OCI-LY1 (cell line): ENCODE data around the gene JUNB.

Experiments
- H2AFZ ChIP-seq: fragments of 200-600 bp; sonication (generic), shearing (Covaris generic); 2 replicates; pipeline ENCODE4 v1.6.0; 2014; ENCODE audit warnings: antibody characterized with exemption, mild to moderate bottlenecking, low read length
- H3F3A ChIP-seq: fragments of 200-600 bp; sonication (generic), shearing (Covaris generic); 2 replicates; pipeline ENCODE4 v1.6.0; 2014; ENCODE audit warnings: mild to moderate bottlenecking, antibody characterized with exemption, low read length, moderate library complexity; ENCODE audit not compliant: insufficient read depth
- H3K27ac ChIP-seq: fragments of 200-600 bp; sonication (generic); 2 replicates; pipeline ENCODE4 v1.5.1; 2014; ENCODE audit warnings: low read length, mixed run types, mild to moderate bottlenecking, low read depth; ENCODE audit not compliant: poor library complexity, severe bottlenecking
- H3K27me3 ChIP-seq: fragments of 200-600 bp; sonication (generic); 2 replicates; pipeline ENCODE4 v1.6.0; 2014; ENCODE audit warnings: antibody characterized with exemption, mild to moderate bottlenecking, low read length, moderate library complexity; ENCODE audit not compliant: insufficient read depth
- H3K36me3 ChIP-seq: fragments of 200-600 bp; sonication (generic); 2 replicates; pipeline ENCODE4 v1.6.1; 2014; ENCODE audit warnings: mild to moderate bottlenecking, antibody characterized with exemption, low read length, moderate library complexity, mixed read lengths; ENCODE audit not compliant: insufficient read depth
- H3K4me1 ChIP-seq: fragments of 200-600 bp; sonication (generic); 2 replicates; pipeline ENCODE4 v1.5.1; 2014; ENCODE audit warnings: mild to moderate bottlenecking, low read length, moderate library complexity; ENCODE audit not compliant: insufficient read depth, severe bottlenecking
- H3K4me2 ChIP-seq: fragments of 200-600 bp; sonication (generic), shearing (Covaris generic); 2 replicates; pipeline ENCODE4 v1.6.1; 2014; ENCODE audit warnings: low read length
- H3K4me3 ChIP-seq: fragments of 200-600 bp; sonication (generic); 2 replicates; pipeline ENCODE4 v1.5.1; 2014; ENCODE audit warnings: low read length, low read depth, mild to moderate bottlenecking, mixed read lengths; ENCODE audit not compliant: poor library complexity, severe bottlenecking
- H3K79me2 ChIP-seq: fragments of 200-600 bp; shearing (Covaris generic); 2 replicates; pipeline ENCODE4 v1.6.1; 2016; ENCODE audit warnings: mixed run types, low read length, mixed read lengths; ENCODE audit not compliant: insufficient read depth
- H3K9ac ChIP-seq: fragments of 200-600 bp; sonication (generic), shearing (Covaris generic); 2 replicates; pipeline ENCODE4 v1.6.1; 2014; ENCODE audit warnings: mild to moderate bottlenecking, low read length, mixed read lengths
- H3K9me2 ChIP-seq: fragments of 200-600 bp; sonication (generic), shearing (Covaris generic); 2 replicates; pipeline ENCODE4 v1.6.1; 2014; ENCODE audit warnings: low read depth, mild to moderate bottlenecking, low read length, mixed read lengths
- H3K9me3 ChIP-seq: fragments of 200-600 bp; shearing (Covaris generic); 2 replicates; pipeline ENCODE4 v1.6.1; 2014; ENCODE audit warnings: low read length, mixed read lengths
- H4K20me1 ChIP-seq: fragments of 200-600 bp; sonication (generic), shearing (Covaris generic); 2 replicates; pipeline ENCODE4 v1.6.0; 2016; ENCODE audit warnings: mild to moderate bottlenecking, low read length; ENCODE audit not compliant: insufficient read depth
- EZH2 ChIP-seq: fragments of 200-600 bp; sonication (generic), shearing (Covaris generic); IDR thresholded peaks from 2 replicates; pipeline ENCODE4 v1.8.0; 2017; ENCODE audit warnings: borderline replicate concordance, mixed run types, mild to moderate bottlenecking, antibody characterized with exemption, low read length, moderate library complexity, mixed read lengths
- TF ChIP-seq, protein P1 (sequence below): fragments of 200-600 bp; sonication (generic), shearing (Covaris generic); IDR thresholded peaks from 2 replicates; pipeline ENCODE4 v1.5.1; 2017; ENCODE audit warnings: mild to moderate bottlenecking, antibody characterized with exemption, low read length, moderate library complexity, mixed read lengths

Gene JUNB

DNA sequence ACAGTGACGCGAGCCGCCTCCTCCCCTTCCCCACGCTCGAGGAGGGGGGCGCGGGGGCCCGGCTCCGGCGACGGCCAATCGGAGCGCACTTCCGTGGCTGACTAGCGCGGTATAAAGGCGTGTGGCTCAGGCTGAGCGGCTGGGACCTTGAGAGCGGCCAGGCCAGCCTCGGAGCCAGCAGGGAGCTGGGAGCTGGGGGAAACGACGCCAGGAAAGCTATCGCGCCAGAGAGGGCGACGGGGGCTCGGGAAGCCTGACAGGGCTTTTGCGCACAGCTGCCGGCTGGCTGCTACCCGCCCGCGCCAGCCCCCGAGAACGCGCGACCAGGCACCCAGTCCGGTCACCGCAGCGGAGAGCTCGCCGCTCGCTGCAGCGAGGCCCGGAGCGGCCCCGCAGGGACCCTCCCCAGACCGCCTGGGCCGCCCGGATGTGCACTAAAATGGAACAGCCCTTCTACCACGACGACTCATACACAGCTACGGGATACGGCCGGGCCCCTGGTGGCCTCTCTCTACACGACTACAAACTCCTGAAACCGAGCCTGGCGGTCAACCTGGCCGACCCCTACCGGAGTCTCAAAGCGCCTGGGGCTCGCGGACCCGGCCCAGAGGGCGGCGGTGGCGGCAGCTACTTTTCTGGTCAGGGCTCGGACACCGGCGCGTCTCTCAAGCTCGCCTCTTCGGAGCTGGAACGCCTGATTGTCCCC is at the start of gene JUNB:
Gene JUNB, plus strand, starts transcription at position 142 of the 706 bp plus-strand sequence. Its CDS starts 286 bp downstream, at position 428.
- peak within 1 kb of the TSS; percentile 87 for H3K27ac ChIP-seq
- H3K79me2 ChIP-seq, result no peaks in the 10 kb centered on the region
- H3F3A ChIP-seq, result no peaks in the 10 kb centered on the region

DNA sequence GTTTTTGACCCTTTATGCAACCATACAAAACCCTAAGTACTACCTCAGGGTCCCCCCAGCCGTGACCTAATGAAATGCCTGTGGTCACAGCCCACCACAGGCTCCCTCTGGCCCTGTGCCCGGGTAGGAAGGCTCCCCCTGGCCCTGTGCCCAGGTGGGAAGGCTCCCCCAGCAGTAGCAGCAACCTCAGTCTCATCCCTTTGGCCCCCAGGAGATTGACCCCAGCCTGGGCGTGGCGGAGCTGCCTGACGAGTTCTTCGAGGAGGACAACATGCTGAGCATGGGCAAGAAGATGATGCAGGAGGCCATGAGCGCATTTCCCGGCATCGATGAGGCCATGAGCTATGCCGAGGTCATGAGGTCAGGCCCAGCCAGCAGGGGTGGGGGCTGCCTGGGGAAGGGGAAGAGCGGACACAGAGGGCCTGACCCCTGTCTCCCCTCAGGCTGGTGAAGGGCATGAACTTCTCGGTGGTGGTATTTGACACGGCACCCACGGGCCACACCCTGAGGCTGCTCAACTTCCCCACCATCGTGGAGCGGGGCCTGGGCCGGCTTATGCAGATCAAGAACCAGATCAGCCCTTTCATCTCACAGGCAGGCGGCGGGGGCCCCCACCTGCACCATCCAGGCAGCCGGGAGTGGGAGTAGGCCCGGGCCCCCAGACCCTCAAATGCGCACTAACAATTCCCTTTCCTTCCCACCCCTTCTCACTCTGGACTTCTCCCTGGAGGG is 46.0 kb upstream of the JUNB start:
- no peaks in the 10 kb centered on the region for H3K9me2 ChIP-seq
- H3K79me2 ChIP-seq, result no peaks in the 10 kb centered on the region
- H3K9ac ChIP-seq, result no peak overlapping the region
- no peaks in the 10 kb centered on the region for H4K20me1 ChIP-seq
- H3K27ac ChIP-seq, result no peak overlapping the region
- H3K4me1 ChIP-seq, result no peaks in the 10 kb centered on the region
- TF ChIP-seq EZH2, result no peak
- TF ChIP-seq, protein P1, sequence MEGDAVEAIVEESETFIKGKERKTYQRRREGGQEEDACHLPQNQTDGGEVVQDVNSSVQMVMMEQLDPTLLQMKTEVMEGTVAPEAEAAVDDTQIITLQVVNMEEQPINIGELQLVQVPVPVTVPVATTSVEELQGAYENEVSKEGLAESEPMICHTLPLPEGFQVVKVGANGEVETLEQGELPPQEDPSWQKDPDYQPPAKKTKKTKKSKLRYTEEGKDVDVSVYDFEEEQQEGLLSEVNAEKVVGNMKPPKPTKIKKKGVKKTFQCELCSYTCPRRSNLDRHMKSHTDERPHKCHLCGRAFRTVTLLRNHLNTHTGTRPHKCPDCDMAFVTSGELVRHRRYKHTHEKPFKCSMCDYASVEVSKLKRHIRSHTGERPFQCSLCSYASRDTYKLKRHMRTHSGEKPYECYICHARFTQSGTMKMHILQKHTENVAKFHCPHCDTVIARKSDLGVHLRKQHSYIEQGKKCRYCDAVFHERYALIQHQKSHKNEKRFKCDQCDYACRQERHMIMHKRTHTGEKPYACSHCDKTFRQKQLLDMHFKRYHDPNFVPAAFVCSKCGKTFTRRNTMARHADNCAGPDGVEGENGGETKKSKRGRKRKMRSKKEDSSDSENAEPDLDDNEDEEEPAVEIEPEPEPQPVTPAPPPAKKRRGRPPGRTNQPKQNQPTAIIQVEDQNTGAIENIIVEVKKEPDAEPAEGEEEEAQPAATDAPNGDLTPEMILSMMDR, result no peak
- peaks cover 9% of the 10 kb centered on the region; the same call in 1 of the 2 replicates for H3K9me3 ChIP-seq
- H2AFZ ChIP-seq, result no peak overlapping the region
- H3K4me3 ChIP-seq, result no peak overlapping the region
- H3F3A ChIP-seq, result no peaks in the 10 kb centered on the region
- H3K27me3 ChIP-seq, result no peaks in the 10 kb centered on the region
- peaks cover 49% of the 10 kb centered on the region for H3K36me3 ChIP-seq
- no peak overlapping the region for H3K4me2 ChIP-seq

More for the DNA sequence above, at the start of gene JUNB:
- H3K27me3 ChIP-seq, result no peaks in the 10 kb centered on the region
- H4K20me1 ChIP-seq, result no peaks in the 10 kb centered on the region
- H3K36me3 ChIP-seq, result no peaks in the 10 kb centered on the region
- H3K4me3 ChIP-seq, result peak within 1 kb of the TSS; percentile 76
- H3K9me2 ChIP-seq, result no peaks in the 10 kb centered on the region
- peaks cover 47% of the 10 kb centered on the region for H3K4me1 ChIP-seq
- TF ChIP-seq EZH2, result no peak
- H3K4me2 ChIP-seq, result peak within 1 kb of the TSS; percentile 77
- H3K9me3 ChIP-seq, result no peaks in the 10 kb centered on the region
- peak within 1 kb of the TSS; percentile 77 for H3K9ac ChIP-seq
- H2AFZ ChIP-seq, result no peak within 1 kb of the TSS

DNA sequence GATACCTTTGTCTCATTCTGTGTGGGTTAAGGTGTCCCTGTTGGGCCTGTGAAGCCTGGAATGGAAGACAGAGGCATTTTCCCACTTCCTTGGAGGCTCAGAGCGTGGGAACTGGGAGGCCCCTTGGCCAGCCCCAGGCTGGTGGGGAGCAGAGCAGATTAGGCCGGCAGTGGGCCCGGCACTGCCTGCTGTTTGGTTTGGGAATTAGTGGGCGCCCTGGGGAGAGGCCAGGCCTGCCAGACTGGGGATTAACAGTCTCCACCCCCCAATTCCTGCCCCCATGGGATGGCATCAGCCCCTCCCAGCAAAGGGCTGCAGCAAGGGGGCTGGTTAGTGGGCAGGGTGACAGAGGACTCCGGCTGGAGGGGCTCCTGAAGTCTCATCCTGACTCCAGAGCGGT is 42.8 kb upstream of the JUNB start:
- TF ChIP-seq, protein P1, result no peak
- TF ChIP-seq EZH2, result no peak
- H2AFZ ChIP-seq, result no peak overlapping the region
- H3K9ac ChIP-seq, result no peak overlapping the region
- no peak overlapping the region for H3K4me3 ChIP-seq
- H3F3A ChIP-seq, result no peaks in the 10 kb centered on the region
- no peaks in the 10 kb centered on the region for H3K4me1 ChIP-seq
- no peak overlapping the region for H3K4me2 ChIP-seq
- H3K27ac ChIP-seq, result no peak overlapping the region
- peaks cover 6% of the 10 kb centered on the region; the same call in 1 of the 2 replicates for H3K27me3 ChIP-seq
- no peaks in the 10 kb centered on the region for H3K79me2 ChIP-seq
- H3K9me3 ChIP-seq, result peaks cover 9% of the 10 kb centered on the region; the same call in 1 of the 2 replicates
- peaks cover 42% of the 10 kb centered on the region for H3K36me3 ChIP-seq
- no peaks in the 10 kb centered on the region for H4K20me1 ChIP-seq
- no peaks in the 10 kb centered on the region for H3K9me2 ChIP-seq
